MM.1S (cell line): ENCODE measurements around the gene DCXR.
"Not testable (repeated sequence)": the region's sequence is repeated elsewhere in the genome, so short reads cannot be mapped to it uniquely, and the experiment has no call there.

Experiments
- DNase-seq: peaks from one replicate; pipeline ENCODE4 v3.0.0-alpha.2; 2015
- H2AFZ ChIP-seq: fragments of 300-600 bp; sonication (generic); 2 replicates; pipeline ENCODE4 v1.6.0; 2016; ENCODE audit warnings: antibody characterized with exemption, low read length
- H3F3A ChIP-seq: fragments of 300-600 bp; sonication (generic); 2 replicates; pipeline ENCODE4 v1.6.1; 2016; ENCODE audit warnings: mild to moderate bottlenecking, antibody characterized with exemption, low read length, moderate library complexity, mixed read lengths; ENCODE audit not compliant: insufficient read depth
- H3K27ac ChIP-seq: fragments of 300-600 bp; sonication (generic); 2 replicates; pipeline ENCODE4 v1.5.1; 2016; ENCODE audit warnings: mild to moderate bottlenecking, low read length
- H3K27me3 ChIP-seq: fragments of 300-600 bp; sonication (generic); replicated peaks from 2 replicates; pipeline ENCODE4 v1.6.0; 2016; ENCODE audit warnings: low read length; ENCODE audit not compliant: insufficient read depth
- H3K36me3 ChIP-seq: fragments of 300-600 bp; sonication (generic); replicated peaks from 2 replicates; pipeline ENCODE4 v1.6.1; 2016; ENCODE audit warnings: mild to moderate bottlenecking, low read length, mixed read lengths; ENCODE audit not compliant: insufficient read depth
- H3K4me1 ChIP-seq: fragments of 300-600 bp; sonication (generic); 2 replicates; pipeline ENCODE4 v1.6.1; 2016; ENCODE audit warnings: low read length, mixed read lengths
- H3K4me2 ChIP-seq: fragments of 300-600 bp; sonication (generic); 2 replicates; pipeline ENCODE4 v1.6.0; 2016; ENCODE audit warnings: low read depth, low read length
- H3K4me3 ChIP-seq: fragments of 300-600 bp; sonication (generic); 2 replicates; pipeline ENCODE4 v1.5.1; 2016; ENCODE audit warnings: low read length, mixed read lengths
- H3K79me2 ChIP-seq: fragments of 300-600 bp; sonication (generic); 2 replicates; pipeline ENCODE4 v1.6.1; 2016; ENCODE audit warnings: mixed run types, low read length, mixed read lengths
- H3K9ac ChIP-seq: fragments of 300-600 bp; sonication (generic); 2 replicates; pipeline ENCODE4 v1.6.1; 2016; ENCODE audit warnings: low read length, mixed read lengths
- H3K9me2 ChIP-seq: fragments of 300-600 bp; sonication (generic); replicated peaks from 2 replicates; pipeline ENCODE4 v1.6.1; 2016; ENCODE audit warnings: mild to moderate bottlenecking, low read length, mixed read lengths; ENCODE audit not compliant: insufficient read depth
- H3K9me3 ChIP-seq: fragments of 300-600 bp; sonication (generic); replicated peaks from 2 replicates; pipeline ENCODE4 v1.6.1; 2016; ENCODE audit warnings: mild to moderate bottlenecking, low read length, mixed read lengths; ENCODE audit not compliant: insufficient read depth
- H4K20me1 ChIP-seq: fragments of 300-600 bp; sonication (generic); 2 replicates; pipeline ENCODE4 v1.6.1; 2016; ENCODE audit warnings: mild to moderate bottlenecking, low read length, moderate library complexity, mixed read lengths; ENCODE audit not compliant: insufficient read depth
- EZH2 ChIP-seq: fragments of 300-600 bp; sonication (generic); optimal IDR thresholded peaks from 2 replicates; pipeline ENCODE3; 2017; ENCODE audit warnings: low read depth, mild to moderate bottlenecking, antibody characterized with exemption, low read length, mixed read lengths
- EZH2phosphoT487 ChIP-seq: fragments of 300-600 bp; sonication (generic); IDR thresholded peaks from 2 replicates; pipeline ENCODE4 v1.6.1; 2018; ENCODE audit warnings: antibody characterized with exemption, low read length
- TF ChIP-seq, protein P1 (sequence below): fragments of 300-600 bp; sonication (generic); IDR thresholded peaks from 2 replicates; pipeline ENCODE4 v1.5.1; 2016; ENCODE audit warnings: antibody characterized with exemption, low read length, mixed read lengths

DCXR gene

DNA sequence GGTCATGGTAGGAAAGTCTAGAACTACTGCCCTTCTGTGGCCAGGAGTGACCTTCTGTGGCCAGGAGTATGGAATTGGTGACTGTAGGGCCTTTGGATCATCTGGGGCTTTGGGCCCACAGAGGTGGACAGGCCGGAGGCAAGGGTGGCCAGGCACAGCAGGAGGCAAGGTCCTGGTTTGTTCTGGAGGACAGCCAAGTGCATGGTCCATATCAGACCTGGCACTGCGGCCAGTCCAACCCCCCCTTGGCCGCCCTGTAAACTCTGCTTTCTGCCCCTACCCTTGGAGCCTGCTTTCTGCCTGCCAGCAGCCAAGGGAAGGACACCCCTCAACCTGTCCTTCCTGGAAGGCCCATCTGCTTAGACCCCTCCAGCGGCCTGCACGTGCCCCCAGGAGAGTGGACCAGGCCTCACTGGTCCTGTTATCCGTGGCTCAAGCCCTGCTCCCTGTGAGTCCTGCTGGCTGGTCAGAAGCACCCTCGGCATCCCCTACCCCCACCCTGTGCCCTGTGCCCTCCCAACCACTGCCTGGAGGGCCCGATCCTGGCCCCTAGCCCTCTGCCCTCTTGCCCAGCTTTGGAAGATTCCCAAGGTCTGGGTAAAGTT is 2.3 kb upstream of the DCXR start:
- Histone ChIP-seq H3K9ac (no peak overlapping the region), H3K4me3 (no peak overlapping the region), H3K27ac (no peak overlapping the region), H3K4me1 (peaks cover 8% of the 10 kb centered on the region; the same call in 1 of the 2 replicates), H4K20me1 (no peaks in the 10 kb centered on the region), H3K79me2 (peaks cover 12% of the 10 kb centered on the region), H3K36me3 (no peaks in the 10 kb centered on the region), H3K4me2 (no peak overlapping the region), H3F3A (no peaks in the 10 kb centered on the region), H3K27me3 (0 out of 2 replicates have a peak, but pooled peaks cover 6% of the 10 kb centered on the region), H3K9me3 (no peaks in the 10 kb centered on the region), H3K9me2 (no peaks in the 10 kb centered on the region), H2AFZ (no peak overlapping the region)
- TF ChIP-seq, protein P1, sequence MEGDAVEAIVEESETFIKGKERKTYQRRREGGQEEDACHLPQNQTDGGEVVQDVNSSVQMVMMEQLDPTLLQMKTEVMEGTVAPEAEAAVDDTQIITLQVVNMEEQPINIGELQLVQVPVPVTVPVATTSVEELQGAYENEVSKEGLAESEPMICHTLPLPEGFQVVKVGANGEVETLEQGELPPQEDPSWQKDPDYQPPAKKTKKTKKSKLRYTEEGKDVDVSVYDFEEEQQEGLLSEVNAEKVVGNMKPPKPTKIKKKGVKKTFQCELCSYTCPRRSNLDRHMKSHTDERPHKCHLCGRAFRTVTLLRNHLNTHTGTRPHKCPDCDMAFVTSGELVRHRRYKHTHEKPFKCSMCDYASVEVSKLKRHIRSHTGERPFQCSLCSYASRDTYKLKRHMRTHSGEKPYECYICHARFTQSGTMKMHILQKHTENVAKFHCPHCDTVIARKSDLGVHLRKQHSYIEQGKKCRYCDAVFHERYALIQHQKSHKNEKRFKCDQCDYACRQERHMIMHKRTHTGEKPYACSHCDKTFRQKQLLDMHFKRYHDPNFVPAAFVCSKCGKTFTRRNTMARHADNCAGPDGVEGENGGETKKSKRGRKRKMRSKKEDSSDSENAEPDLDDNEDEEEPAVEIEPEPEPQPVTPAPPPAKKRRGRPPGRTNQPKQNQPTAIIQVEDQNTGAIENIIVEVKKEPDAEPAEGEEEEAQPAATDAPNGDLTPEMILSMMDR: no peak
- TF ChIP-seq EZH2 (no peak), EZH2phosphoT487 (no peak)
- DNase-seq: no peak

DNA sequence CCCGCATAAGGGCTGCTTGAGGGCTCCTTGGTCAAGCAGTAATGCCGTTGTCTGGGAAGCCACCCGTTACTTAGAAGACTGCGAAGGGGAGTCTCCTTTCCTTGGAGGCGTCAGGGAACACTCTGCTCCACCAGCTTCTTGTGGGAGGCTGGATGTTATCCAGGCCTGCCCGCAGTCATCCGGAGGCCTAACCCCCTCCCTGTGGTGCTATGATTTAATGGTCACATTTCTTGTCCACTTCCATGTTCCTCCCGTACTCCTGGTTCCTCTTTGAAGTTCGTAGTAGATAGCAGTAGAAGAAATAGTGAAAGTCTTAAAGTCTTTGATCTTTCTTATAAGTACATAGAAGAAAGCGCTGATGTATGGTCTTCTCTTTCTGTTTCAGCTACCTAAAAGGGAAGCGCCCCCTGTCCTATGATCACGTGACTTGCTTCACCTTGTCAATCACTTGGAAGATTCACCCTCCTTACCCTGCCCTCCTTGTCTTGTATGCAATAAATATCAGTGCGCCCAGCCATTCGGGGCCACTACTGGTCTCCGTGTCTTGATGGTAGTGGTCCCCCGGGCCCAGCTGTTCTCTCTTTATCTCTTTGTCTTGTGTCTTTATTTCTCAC is 1.4 kb upstream of the DCXR start:
- H3K36me3 ChIP-seq, H3K4me1 ChIP-seq, H3K27me3 ChIP-seq, H2AFZ ChIP-seq, H3K9ac ChIP-seq, H3F3A ChIP-seq, H3K9me3 ChIP-seq, DNase-seq, H3K4me2 ChIP-seq, H3K4me3 ChIP-seq, H3K27ac ChIP-seq, H3K9me2 ChIP-seq, H4K20me1 ChIP-seq: not testable (repeated sequence)
- H3K79me2 ChIP-seq: peaks cover 12% of the 10 kb centered on the region

DNA sequence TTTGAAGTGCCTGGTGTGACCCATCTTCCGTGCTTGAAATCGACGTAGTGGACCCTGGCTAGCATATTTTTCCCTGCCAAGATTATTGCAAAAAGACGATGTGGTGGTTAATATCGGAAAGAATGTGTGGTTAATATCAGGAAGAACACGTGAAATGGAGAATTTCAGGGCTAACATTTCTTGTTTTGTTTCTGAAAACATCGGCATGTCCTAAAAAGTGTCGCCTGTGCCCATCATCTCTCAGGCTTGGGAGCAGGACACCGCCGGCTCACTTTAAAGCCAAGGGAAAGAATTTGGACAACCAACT is 345 bp upstream of the DCXR start:
- Histone ChIP-seq H3K9me3 (no peaks in the 10 kb centered on the region), H3K9me2 (no peaks in the 10 kb centered on the region), H3K27me3 (0 out of 2 replicates have a peak, but pooled peaks cover 6% of the 10 kb centered on the region), H3K4me1 (peaks cover 8% of the 10 kb centered on the region; the same call in 1 of the 2 replicates), H4K20me1 (no peaks in the 10 kb centered on the region), H3K27ac (no peak overlapping the region; the same call in 1 of the 2 replicates), H2AFZ (peak overlapping the region; percentile 44), H3F3A (no peaks in the 10 kb centered on the region), H3K4me2 (peak overlapping the region; percentile 65), H3K36me3 (no peaks in the 10 kb centered on the region), H3K4me3 (peak overlapping the region; percentile 93), H3K79me2 (peaks cover 12% of the 10 kb centered on the region), H3K9ac (no peak overlapping the region)
- TF ChIP-seq, protein P1: no peak
- no peak for TF ChIP-seq EZH2
- TF ChIP-seq EZH2phosphoT487: no peak
- no peak for DNase-seq

DNA sequence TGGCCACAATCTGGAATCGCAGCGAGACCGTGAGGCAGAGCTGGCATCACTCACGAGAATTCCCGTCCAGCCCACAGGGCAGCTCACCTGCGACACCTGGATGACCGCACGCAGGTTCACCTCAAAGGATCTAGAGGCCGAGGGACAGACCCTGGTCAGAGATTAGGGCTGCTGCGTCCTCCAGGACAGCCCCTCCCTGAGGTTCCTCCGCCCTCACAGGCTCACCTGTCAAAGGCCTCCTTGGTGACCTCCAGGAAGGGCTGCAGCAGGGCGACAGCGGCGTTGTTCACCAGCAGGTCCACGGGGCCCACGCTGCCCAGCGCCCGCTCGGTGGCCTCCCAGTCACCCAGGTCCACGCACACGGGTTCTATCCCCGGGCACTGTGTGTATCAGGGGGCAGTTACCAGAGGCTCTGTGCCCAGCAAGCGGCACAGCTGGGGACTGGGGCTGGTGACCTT is 834 bp downstream of the DCXR start:
- 0 out of 2 replicates have a peak, but pooled peaks cover 6% of the 10 kb centered on the region for H3K27me3 ChIP-seq
- 0 out of 2 replicates have a peak overlapping the region, but pooled peaks have one; percentile 45 for H2AFZ ChIP-seq

More for the DNA sequence above, 834 bp downstream of the DCXR start:
- Histone ChIP-seq H4K20me1 (no peaks in the 10 kb centered on the region), H3K4me1 (peaks cover 12% of the 10 kb centered on the region; the same call in 1 of the 2 replicates), H3K4me2 (peak overlapping the region; percentile 99), H3K9me3 (no peaks in the 10 kb centered on the region), H3K9me2 (no peaks in the 10 kb centered on the region), H3F3A (no peaks in the 10 kb centered on the region), H3K27ac (peak overlapping the region; percentile 89; the same call in 1 of the 2 replicates), H3K4me3 (peak overlapping the region; percentile 93), H3K9ac (peak overlapping the region; percentile 84), H3K36me3 (no peaks in the 10 kb centered on the region), H3K79me2 (peaks cover 12% of the 10 kb centered on the region)
- no peak for DNase-seq
- TF ChIP-seq, protein P1: no peak
- TF ChIP-seq EZH2phosphoT487 (no peak), EZH2 (no peak)
